ENCODE results near the gene INTS15. TPM values are rescaled to one million over a fixed set of nuclear protein-coding genes. Genes with fewer than 3 reads are reported as not detected.

The INTS15 gene
- total and polyA plus RNA-seq, 3 experiments from 2014 or later, result 45.8 to 47.3 (median 46.9) TPM

- POLR2A ChIA-PET, result no interaction called here
These were observed 17.2 kb downstream of the INTS15 start for GRCh38 chr7:6606866-6607583.

GRCh38 chr7:6607651-6608051 lies 17.8 kb downstream of the INTS15 start:
- POLR2A ChIA-PET, result no interaction called here
- Histone ChIP-seq H3K27me3 (ENCODE audit: insufficient read depth, low read length, poor library complexity, severe bottlenecking) (no peaks in the 10 kb centered on the region), H3K4me3 (ENCODE audit: low read length) (no peak overlapping the region), H3K27ac (ENCODE audit: low read depth, low read length) (no peak overlapping the region), H3K36me3 (ENCODE audit: insufficient read depth, low read length) (peaks cover 7% of the 10 kb centered on the region), H3K4me1 (ENCODE audit: insufficient read depth, low read length) (no peaks in the 10 kb centered on the region), H3K9me3 (ENCODE audit: low read length) (no peaks in the 10 kb centered on the region)
- Mint-ChIP-seq H3K27ac (no peak overlapping the region), H3K36me3 (peaks cover 0 to 44% (median 8%) of the 10 kb centered on the region in 3 donors), H3K27me3 (no peaks in the 10 kb centered on the region), H3K4me3 (no peak overlapping the region), H3K4me1 (peaks cover 4 to 8% (median 6%) of the 10 kb centered on the region in 3 donors), H3K9me3 (no peaks in the 10 kb centered on the region)
- CTCF ChIA-PET, result no interaction called here
- DNase-seq, result no peak

More at GRCh38 chr7:6606866-6607583, 17.2 kb downstream of the INTS15 start:
- CTCF ChIA-PET, result no interaction called here
- H3K4me3 Mint-ChIP-seq, result peak overlapping the region in 1 of 7 donors; percentile 27
- peak overlapping the region in 1 of 8 donors; percentile 69 for H3K27ac Mint-ChIP-seq
- H3K4me3 ChIP-seq (ENCODE audit: low read length), result no peak overlapping the region
- H3K27ac ChIP-seq (ENCODE audit: low read depth, low read length), result no peak overlapping the region
- H3K36me3 ChIP-seq (ENCODE audit: insufficient read depth, low read length), result peaks cover 7% of the 10 kb centered on the region
- H3K36me3 Mint-ChIP-seq, result peaks cover 0 to 50% (median 8%) of the 10 kb centered on the region in 3 donors
- no peaks in the 10 kb centered on the region for H3K9me3 ChIP-seq (ENCODE audit: low read length)
- no peak for DNase-seq
- H3K4me1 ChIP-seq (ENCODE audit: insufficient read depth, low read length), result no peaks in the 10 kb centered on the region
- peaks cover 8 to 12% (median 10%) of the 10 kb centered on the region in 3 donors for H3K4me1 Mint-ChIP-seq
- H3K9me3 Mint-ChIP-seq, result no peaks in the 10 kb centered on the region
- no peaks in the 10 kb centered on the region for H3K27me3 Mint-ChIP-seq
- H3K27me3 ChIP-seq (ENCODE audit: insufficient read depth, low read length, poor library complexity, severe bottlenecking), result no peaks in the 10 kb centered on the region

GRCh38 chr7:6608081-6608480 lies 18.3 kb downstream of the INTS15 start:
- Mint-ChIP-seq H3K9me3 (no peaks in the 10 kb centered on the region), H3K4me1 (peaks cover 4 to 8% (median 6%) of the 10 kb centered on the region in 3 donors), H3K27ac (no peak overlapping the region), H3K36me3 (peaks cover 0 to 43% (median 8%) of the 10 kb centered on the region in 3 donors), H3K27me3 (peaks cover 0 to 2% of the 10 kb centered on the region in 2 donors), H3K4me3 (no peak overlapping the region)
- H3K9me3 ChIP-seq (ENCODE audit: low read length), result no peaks in the 10 kb centered on the region
- H3K27me3 ChIP-seq (ENCODE audit: insufficient read depth, low read length, poor library complexity, severe bottlenecking), result no peaks in the 10 kb centered on the region
- ChIA-PET POLR2A (no interaction called here), CTCF (interaction anchor here (0.6 kb wide), 1 partner anchor 141 kb away, joined by 4 read pairs; no protein-coding TSS in a partner anchor)
- no peak overlapping the region for H3K4me3 ChIP-seq (ENCODE audit: low read length)
- H3K36me3 ChIP-seq (ENCODE audit: insufficient read depth, low read length), result peaks cover 7% of the 10 kb centered on the region
- no peaks in the 10 kb centered on the region for H3K4me1 ChIP-seq (ENCODE audit: insufficient read depth, low read length)
- H3K27ac ChIP-seq (ENCODE audit: low read depth, low read length), result no peak overlapping the region
- DNase-seq, result no peak

GRCh38 chr7:6608794-6609193 lies 19.0 kb downstream of the INTS15 start:
- ChIA-PET CTCF (interaction anchor here (0.6 to 1.0 kb wide), 4 partner anchors 9 to 142 kb away, joined by 3 to 4 read pairs (median 4); partner anchors contain the start of gene INTS15), POLR2A (no interaction called here)
- H3K4me3 Mint-ChIP-seq, result no peak overlapping the region
- H3K36me3 Mint-ChIP-seq, result peaks cover 0 to 40% (median 8%) of the 10 kb centered on the region in 3 donors
- H3K27ac Mint-ChIP-seq, result peak overlapping the region in 1 of 8 donors; percentile 76
- Histone ChIP-seq H3K4me3 (ENCODE audit: low read length) (no peak overlapping the region), H3K27me3 (ENCODE audit: insufficient read depth, low read length, poor library complexity, severe bottlenecking) (no peaks in the 10 kb centered on the region), H3K4me1 (ENCODE audit: insufficient read depth, low read length) (no peaks in the 10 kb centered on the region), H3K27ac (ENCODE audit: low read depth, low read length) (no peak overlapping the region), H3K9me3 (ENCODE audit: low read length) (no peaks in the 10 kb centered on the region), H3K36me3 (ENCODE audit: insufficient read depth, low read length) (peaks cover 7% of the 10 kb centered on the region)
- H3K4me1 Mint-ChIP-seq, result peaks cover 4 to 6% (median 6%) of the 10 kb centered on the region in 3 donors
- H3K9me3 Mint-ChIP-seq, result no peaks in the 10 kb centered on the region
- DNase-seq, result no peak
- peaks cover 0 to 2% of the 10 kb centered on the region in 2 donors for H3K27me3 Mint-ChIP-seq

- Mint-ChIP-seq H3K4me3 (peak overlapping the region in 5 of 7 donors; percentile 15 to 54 (median 26)), H3K36me3 (peaks cover 0 to 19% (median 3%) of the 10 kb centered on the region in 3 donors), H3K27me3 (peaks cover 0 to 4% of the 10 kb centered on the region in 2 donors), H3K4me1 (peaks cover 5 to 19% (median 10%) of the 10 kb centered on the region in 3 donors), H3K27ac (no peak overlapping the region), H3K9me3 (no peaks in the 10 kb centered on the region)
- Histone ChIP-seq H3K9me3 (ENCODE audit: low read length) (no peaks in the 10 kb centered on the region), H3K4me3 (ENCODE audit: low read length) (no peak overlapping the region), H3K4me1 (ENCODE audit: insufficient read depth, low read length) (no peaks in the 10 kb centered on the region), H3K27ac (ENCODE audit: low read depth, low read length) (no peak overlapping the region), H3K36me3 (ENCODE audit: insufficient read depth, low read length) (no peaks in the 10 kb centered on the region), H3K27me3 (ENCODE audit: insufficient read depth, low read length, poor library complexity, severe bottlenecking) (no peaks in the 10 kb centered on the region)
- CTCF ChIA-PET, result interaction anchor here (0.7 to 1.0 kb wide), 3 partner anchors 9 to 35 kb away, joined by 3 read pairs; no protein-coding TSS in a partner anchor
- POLR2A ChIA-PET, result no interaction called here
- no peak for DNase-seq
These were observed 23.0 kb downstream of the INTS15 start for GRCh38 chr7:6612819-6613218.

- H3K27me3 ChIP-seq (ENCODE audit: insufficient read depth, low read length, poor library complexity, severe bottlenecking), result no peaks in the 10 kb centered on the region
- Mint-ChIP-seq H3K27me3 (peaks cover 0 to 4% of the 10 kb centered on the region in 2 donors), H3K36me3 (peaks cover 0 to 18% (median 3%) of the 10 kb centered on the region in 3 donors), H3K27ac (peak overlapping the region in 1 of 8 donors; percentile 73), H3K9me3 (no peaks in the 10 kb centered on the region), H3K4me1 (peaks cover 5 to 28% (median 13%) of the 10 kb centered on the region in 3 donors), H3K4me3 (peak overlapping the region in 6 of 7 donors; percentile 20 to 88 (median 64))
- no peaks in the 10 kb centered on the region for H3K4me1 ChIP-seq (ENCODE audit: insufficient read depth, low read length)
- no peak overlapping the region for H3K27ac ChIP-seq (ENCODE audit: low read depth, low read length)
- no peaks in the 10 kb centered on the region for H3K9me3 ChIP-seq (ENCODE audit: low read length)
- H3K36me3 ChIP-seq (ENCODE audit: insufficient read depth, low read length), result no peaks in the 10 kb centered on the region
- no peak overlapping the region for H3K4me3 ChIP-seq (ENCODE audit: low read length)
- ChIA-PET POLR2A (no interaction called here), CTCF (no interaction called here)
- no peak for DNase-seq
These were observed 23.9 kb downstream of the INTS15 start for GRCh38 chr7:6613706-6614105.

GRCh38 chr7:6614953-6615722 lies 25.3 kb downstream of the INTS15 start, which contains the start of gene ZNF853:
Gene ZNF853, plus strand, starts transcription at chr7:6615610. Its CDS starts 565 bp downstream, at chr7:6616175.
- H3K4me1 ChIP-seq (ENCODE audit: insufficient read depth, low read length), result peaks cover 8% of the 10 kb centered on the region
- H3K36me3 ChIP-seq (ENCODE audit: insufficient read depth, low read length), result no peaks in the 10 kb centered on the region
- H3K27ac Mint-ChIP-seq, result peak within 1 kb of the TSS; percentile 42 to 96 (median 81)
- no peak within 1 kb of the TSS for H3K27ac ChIP-seq (ENCODE audit: low read depth, low read length)
- no peaks in the 10 kb centered on the region for H3K9me3 ChIP-seq (ENCODE audit: low read length)
- ChIA-PET CTCF (no interaction called here), POLR2A (interaction anchor here (1.5 kb wide), 1 partner anchor 9 kb away, joined by 3 read pairs; no protein-coding TSS in a partner anchor)
- H3K27me3 ChIP-seq (ENCODE audit: insufficient read depth, low read length, poor library complexity, severe bottlenecking), result no peaks in the 10 kb centered on the region
- H3K4me3 ChIP-seq (ENCODE audit: low read length), result peak within 1 kb of the TSS; percentile 55
- peaks cover 14 to 40% (median 20%) of the 10 kb centered on the region in 3 donors for H3K4me1 Mint-ChIP-seq
- peak within 1 kb of the TSS; percentile 78 to 88 (median 84) for H3K4me3 Mint-ChIP-seq
- no peaks in the 10 kb centered on the region for H3K9me3 Mint-ChIP-seq
- H3K36me3 Mint-ChIP-seq, result peaks cover 0 to 14% (median 3%) of the 10 kb centered on the region in 3 donors
- peak in 2 of 5 donors; percentile 26 to 30 for DNase-seq
- H3K27me3 Mint-ChIP-seq, result peaks cover 0 to 4% of the 10 kb centered on the region in 2 donors

All from CD8-positive, alpha-beta memory T cell (primary cell).